HCT116 (cell line): ENCODE results near the gene CEP72. TPM values are rescaled to one million over a fixed set of nuclear protein-coding genes. Genes with fewer than 3 reads are reported as not detected.

Experiments
- ATAC-seq: fragments of 200-7000 bp; cut with Tn5 transposase; 2 replicates; pipeline ENCODE4 v1.9.1; 2020; ENCODE audit warnings: mild to moderate bottlenecking, moderate library complexity
- BruUV-seq: library from RNA; stranded (reverse); fragments of 400-500 nt; replicated peaks from 2 replicates; lab custom pipeline; 2021; lab: Mats Ljungman, UMichigan
- CTCF ChIA-PET: fragments of 300-600 bp; sonication (Branson Sonifier 250); formaldehyde crosslinking; loops from one replicate; lab custom pipeline; 2021; ENCODE audit warnings: antibody characterized with exemption; lab: Charles Lee
- POLR2A ChIA-PET: fragments of 300-600, 350-600 bp; sonication (Branson Sonifier 250); formaldehyde crosslinking; loops from one replicate; lab custom pipeline; 2021; ENCODE audit warnings: antibody characterized with exemption; lab: Charles Lee
- RAD21 ChIA-PET, 2 experiments: fragments of 300-600 bp; sonication (Branson Sonifier 250); formaldehyde crosslinking; loops; one replicate each; lab custom pipeline; 2023; ENCODE audit warnings: low total read pairs in 2 of 2; ENCODE audit not compliant: uncharacterized antibody in 2 of 2, unreplicated experiment in 2 of 2, low non-redundant PET in 1 of 2; lab: Charles Lee
- DNase-seq: peaks from one replicate; pipeline ENCODE4 v3.0.0-alpha.2; 2010; ENCODE audit warnings: low read depth, low spot score
- H2AFZ ChIP-seq: fragments of 200-600 bp; shearing (Covaris generic), sonication (generic); 2 replicates; pipeline ENCODE4 v1.6.1; 2017; ENCODE audit warnings: low read depth, mixed run types, mixed read lengths, antibody characterized with exemption, low read length; ENCODE audit not compliant: poor library complexity, severe bottlenecking
- H3K27ac ChIP-seq: 2 replicates; pipeline ENCODE4 v1.5.1; 2012; ENCODE audit warnings: low read depth, low read length
- H3K27me3 ChIP-seq: fragments of 200-600 bp; sonication (generic); 2 replicates; pipeline ENCODE4 v1.6.1; 2016; ENCODE audit warnings: mixed run types, low read length, mixed read lengths; ENCODE audit not compliant: insufficient read depth
- H3K36me3 ChIP-seq, 2 experiments: fragments of 200-500 bp in 1 of 2; fragments of 200-600 bp in 1 of 2; sonication (Bioruptor generic) in 1 of 2; sonication (generic) in 1 of 2; 2 replicates each; pipeline versions ENCODE4 v1.5.1 to v1.6.1; 2014 to 2016; ENCODE audit warnings: low read length in 2 of 2, inconsistent platforms in 1 of 2, mixed read lengths in 1 of 2, mixed run types in 1 of 2; ENCODE audit not compliant: insufficient read depth in 2 of 2, control insufficient read depth in 1 of 2
- H3K4me1 ChIP-seq, 2 experiments: fragments of 200-600 bp in 1 of 2; sonication (generic) in 1 of 2; 2 replicates each; pipeline versions ENCODE4 v1.5.1 to v1.6.1; 2012 to 2017; ENCODE audit warnings: low read length in 2 of 2, inconsistent platforms in 1 of 2, mild to moderate bottlenecking in 1 of 2, mixed read lengths in 1 of 2, mixed run types in 1 of 2, moderate library complexity in 1 of 2; ENCODE audit not compliant: insufficient read depth in 2 of 2, control insufficient read depth in 1 of 2
- H3K4me2 ChIP-seq: fragments of 200-600 bp; sonication (generic); 2 replicates; pipeline ENCODE4 v1.6.1; 2017; ENCODE audit warnings: mixed run types, low read length, mixed read lengths
- H3K4me3 ChIP-seq, 2 experiments: fragments of 200-600 bp in 1 of 2; sonication (generic) in 1 of 2; replicated peaks in 1 of 2; 2 replicates each; pipeline ENCODE4 v1.5.1; 2011 to 2016; ENCODE audit warnings: low read length in 2 of 2, control low read depth in 1 of 2, low read depth in 1 of 2, mild to moderate bottlenecking in 1 of 2, mixed read lengths in 1 of 2, mixed run types in 1 of 2
- H3K79me2 ChIP-seq: fragments of 200-600 bp; sonication (generic); 2 replicates; pipeline ENCODE4 v1.6.1; 2017; ENCODE audit warnings: mild to moderate bottlenecking, mixed run types, low read length, moderate library complexity, mixed read lengths; ENCODE audit not compliant: insufficient read depth
- H3K9ac ChIP-seq: fragments of 200-600 bp; sonication (generic); 2 replicates; pipeline ENCODE4 v1.6.1; 2016; ENCODE audit warnings: low read length, mixed read lengths
- H3K9me2 ChIP-seq: fragments of 200-600 bp; sonication (generic), shearing (Covaris generic); 2 replicates; pipeline ENCODE4 v1.6.1; 2017; ENCODE audit warnings: mixed run types, mild to moderate bottlenecking, moderate library complexity; ENCODE audit not compliant: insufficient read depth
- H3K9me3 ChIP-seq, 2 experiments: fragments of 200-500 bp in 1 of 2; fragments of 200-600 bp in 1 of 2; sonication (Bioruptor generic) in 1 of 2; sonication (generic) in 1 of 2; 2 replicates each; pipeline ENCODE4 v1.6.1; 2014 to 2017; ENCODE audit warnings: low read length in 2 of 2, mixed read lengths in 2 of 2, inconsistent platforms in 1 of 2, low read depth in 1 of 2, mild to moderate bottlenecking in 1 of 2, mixed run types in 1 of 2, moderate library complexity in 1 of 2; ENCODE audit not compliant: control insufficient read depth in 1 of 2, insufficient read depth in 1 of 2
- H4K20me1 ChIP-seq: fragments of 200-600 bp; sonication (generic), shearing (Covaris generic); 2 replicates; pipeline ENCODE4 v1.6.1; 2017; ENCODE audit warnings: mixed run types, mild to moderate bottlenecking, moderate library complexity; ENCODE audit not compliant: insufficient read depth
- JUND ChIP-seq: IDR thresholded peaks from 2 replicates; pipeline ENCODE4 v1.6.1; 2012
- REST ChIP-seq: IDR thresholded peaks from 2 replicates; pipeline ENCODE4 v1.6.1; 2012; ENCODE audit warnings: low read depth
- SP1 ChIP-seq: IDR thresholded peaks from 2 replicates; pipeline ENCODE4 v1.6.1; 2012; ENCODE audit warnings: low read depth
- YY1 ChIP-seq: IDR thresholded peaks from 2 replicates; pipeline ENCODE4 v1.6.1; 2011; ENCODE audit warnings: low read length, low read depth, moderate library complexity, mild to moderate bottlenecking; ENCODE audit not compliant: insufficient replicate concordance; ENCODE audit errors: extremely low read depth
- ZFX ChIP-seq: fragments of 450-650 bp; IDR thresholded peaks from 2 replicates; pipeline ENCODE4 v1.6.1; 2017
- intact Hi-C: fragments of 100-400 bp; cut with micrococcal nuclease; formaldehyde crosslinking; loops from 2 replicates; pipeline ENCODE4 v1.10.0; 2022
- total RNA-seq: library from RNA; stranded (reverse); gene quantifications from one replicate; pipeline ENCODE4 v1.2.1, GENCODE V29; 2021; ENCODE audit not compliant: unreplicated experiment
- TF ChIP-seq, protein P1 (sequence below): IDR thresholded peaks from 2 replicates; pipeline ENCODE4 v1.6.1; 2011; ENCODE audit warnings: mild to moderate bottlenecking, low read length, moderate library complexity; ENCODE audit not compliant: insufficient replicate concordance; ENCODE audit errors: extremely low read depth
- TF ChIP-seq, protein P2 (sequence below), 3 experiments: fragments of 200-600 bp in 1 of 3; sonication (generic) in 1 of 3; IDR thresholded peaks in 2 of 3; conservative IDR thresholded peaks in 1 of 3; 2 replicates each; pipeline ENCODE4 v1.5.1; 2012 to 2017; ENCODE audit warnings: low read depth in 2 of 3, low read length in 2 of 3, antibody characterized with exemption in 1 of 3, borderline replicate concordance in 1 of 3, control low read depth in 1 of 3, mild to moderate bottlenecking in 1 of 3, mixed read lengths in 1 of 3, mixed run types in 1 of 3, moderate library complexity in 1 of 3; ENCODE audit not compliant: insufficient read depth in 1 of 3

The CEP72 gene
- total RNA-seq, 1 experiment from 2014 or later = 25.6 TPM

GRCh38 chr5:618450-618849, 6.3 kb downstream of the CEP72 start:
- Histone ChIP-seq H3K9ac (no peak overlapping the region), H3K36me3 (peaks cover 28 to 66% of the 10 kb centered on the region in 2 experiments; a peak in 3 of 4 replicates), H3K79me2 (peaks cover 50% of the 10 kb centered on the region), H4K20me1 (peaks cover 13% of the 10 kb centered on the region; the same call in 1 of the 2 replicates), H3K4me1 (peaks cover 0 to 5% of the 10 kb centered on the region in 2 experiments; a peak in 1 of 4 replicates)
- ChIA-PET POLR2A (no interaction called here), CTCF (no interaction called here), RAD21 (no interaction called here)
- intact Hi-C loops = loop anchor here (10.0 kb wide), 1 partner anchor 164 kb away; no protein-coding TSS in a partner anchor
- TF ChIP-seq, protein P1, sequence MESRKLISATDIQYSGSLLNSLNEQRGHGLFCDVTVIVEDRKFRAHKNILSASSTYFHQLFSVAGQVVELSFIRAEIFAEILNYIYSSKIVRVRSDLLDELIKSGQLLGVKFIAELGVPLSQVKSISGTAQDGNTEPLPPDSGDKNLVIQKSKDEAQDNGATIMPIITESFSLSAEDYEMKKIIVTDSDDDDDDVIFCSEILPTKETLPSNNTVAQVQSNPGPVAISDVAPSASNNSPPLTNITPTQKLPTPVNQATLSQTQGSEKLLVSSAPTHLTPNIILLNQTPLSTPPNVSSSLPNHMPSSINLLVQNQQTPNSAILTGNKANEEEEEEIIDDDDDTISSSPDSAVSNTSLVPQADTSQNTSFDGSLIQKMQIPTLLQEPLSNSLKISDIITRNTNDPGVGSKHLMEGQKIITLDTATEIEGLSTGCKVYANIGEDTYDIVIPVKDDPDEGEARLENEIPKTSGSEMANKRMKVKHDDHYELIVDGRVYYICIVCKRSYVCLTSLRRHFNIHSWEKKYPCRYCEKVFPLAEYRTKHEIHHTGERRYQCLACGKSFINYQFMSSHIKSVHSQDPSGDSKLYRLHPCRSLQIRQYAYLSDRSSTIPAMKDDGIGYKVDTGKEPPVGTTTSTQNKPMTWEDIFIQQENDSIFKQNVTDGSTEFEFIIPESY = no peak
- TF ChIP-seq ZFX (no peak), REST (no peak), JUND (no peak), YY1 (no peak), SP1 (no peak)
- TF ChIP-seq, protein P2, sequence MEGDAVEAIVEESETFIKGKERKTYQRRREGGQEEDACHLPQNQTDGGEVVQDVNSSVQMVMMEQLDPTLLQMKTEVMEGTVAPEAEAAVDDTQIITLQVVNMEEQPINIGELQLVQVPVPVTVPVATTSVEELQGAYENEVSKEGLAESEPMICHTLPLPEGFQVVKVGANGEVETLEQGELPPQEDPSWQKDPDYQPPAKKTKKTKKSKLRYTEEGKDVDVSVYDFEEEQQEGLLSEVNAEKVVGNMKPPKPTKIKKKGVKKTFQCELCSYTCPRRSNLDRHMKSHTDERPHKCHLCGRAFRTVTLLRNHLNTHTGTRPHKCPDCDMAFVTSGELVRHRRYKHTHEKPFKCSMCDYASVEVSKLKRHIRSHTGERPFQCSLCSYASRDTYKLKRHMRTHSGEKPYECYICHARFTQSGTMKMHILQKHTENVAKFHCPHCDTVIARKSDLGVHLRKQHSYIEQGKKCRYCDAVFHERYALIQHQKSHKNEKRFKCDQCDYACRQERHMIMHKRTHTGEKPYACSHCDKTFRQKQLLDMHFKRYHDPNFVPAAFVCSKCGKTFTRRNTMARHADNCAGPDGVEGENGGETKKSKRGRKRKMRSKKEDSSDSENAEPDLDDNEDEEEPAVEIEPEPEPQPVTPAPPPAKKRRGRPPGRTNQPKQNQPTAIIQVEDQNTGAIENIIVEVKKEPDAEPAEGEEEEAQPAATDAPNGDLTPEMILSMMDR (IDR thresholded peaks at IDR 0.05 in 2 of 3, conservative IDR thresholded peaks at IDR 0.05 in 1 of 3; ENCODE audit: borderline replicate concordance in 1 of 3, insufficient read depth in 1 of 3, low read depth in 2 of 3, low read length in 2 of 3) = no peak
- TF ChIP-seq, all 23 proteins: peak for 0
- Histone ChIP-seq H3K9me2 (no peaks in the 10 kb centered on the region), H2AFZ (no peak overlapping the region), H3K4me3 (no peak overlapping the region), H3K4me2 (no peak overlapping the region), H3K9me3 (no peaks in the 10 kb centered on the region; a peak in 1 of 4 replicates), H3K27ac (no peak overlapping the region), H3K27me3 (no peaks in the 10 kb centered on the region)
- BruUV-seq = no TSS peak
- DNase-seq = no peak
- no peak for ATAC-seq
